ENCODE measurements around the gene RYR2. TPM values are rescaled to one million over a fixed set of nuclear protein-coding genes. Genes with fewer than 3 reads are reported as not detected.
A peak's percentile ranks its signal among the peaks of the same experiment; 100 is the strongest.

Gene RYR2
- total and polyA plus RNA-seq, 2 of the 8 experiments (the other 6 are each of a cell fraction or from before 2014, with no cell fraction given): 1.3 to 4.4 TPM

GRCh38 chr1:237091691-237092090 lies 49.7 kb downstream of the RYR2 start:
- no peaks in the 10 kb centered on the region for H3K36me3 ChIP-seq (ENCODE audit: control insufficient read depth in 2 of 4, insufficient read depth in 4 of 4, low read length in 3 of 4)
- no peak overlapping the region for H3K23ac ChIP-seq (ENCODE audit: insufficient read length)
- no peak overlapping the region for H2BK12ac ChIP-seq (ENCODE audit: low read depth, low read length)
- no peaks in the 10 kb centered on the region for H3K27me3 ChIP-seq (replicated peaks in 1 of 4; ENCODE audit: control insufficient read depth in 3 of 4, extremely low read depth in 1 of 4, insufficient read depth in 3 of 4, low read length in 3 of 4)
- no peaks in the 10 kb centered on the region; the same call in 1 of the 2 replicates for H3K79me1 ChIP-seq (ENCODE audit: low read depth, low read length)
- WGBS, 2 experiments (ENCODE audit: extremely low coverage in 1 of 2, insufficient coverage in 1 of 2, insufficient read length in 1 of 2, insufficient replicate concordance in 2 of 2, low coverage in 1 of 2, low lambda C conversion rate in 2 of 2, missing lambda C conversion rate in 1 of 2): 87% methylated on average over 3 of the region's 3 CpGs; no CpG with 5 or more reads in 1 of the 2 experiments
- H2BK5ac ChIP-seq (ENCODE audit: low read depth, low read length): no peak overlapping the region
- no peak overlapping the region for H3K9ac ChIP-seq (replicated peaks in 1 of 4; ENCODE audit: extremely low read depth in 1 of 4, low read depth in 3 of 4, low read length in 3 of 4)
- no peak overlapping the region for H3K4me2 ChIP-seq (ENCODE audit: insufficient read depth in 1 of 2, low read depth in 2 of 2, low read length in 2 of 2)
- H2BK120ac ChIP-seq (replicated peaks; ENCODE audit: low read depth, low read length): no peak overlapping the region
- FAIRE-seq (no peak), DNase-seq (ENCODE audit: low read depth in 1 of 2, low spot score in 2 of 2) (peak in 1 of 2 experiments; percentile 13)
- no peak overlapping the region for H4K8ac ChIP-seq (ENCODE audit: extremely low read depth, insufficient read depth, low read length)
- no peak overlapping the region for H3K4ac ChIP-seq (replicated peaks; ENCODE audit: insufficient read length, low read depth, low read length)
- H2BK20ac ChIP-seq (ENCODE audit: low read length): no peak overlapping the region
- peaks cover 0 to 4% (median under 1%) of the 10 kb centered on the region in 4 experiments; a peak in 3 of 7 replicates for H3K4me1 ChIP-seq (replicated peaks in 1 of 4; ENCODE audit: control insufficient read depth in 3 of 4, insufficient read depth in 4 of 4, low read length in 3 of 4)
- H4K91ac ChIP-seq (replicated peaks; ENCODE audit: insufficient read length, low read length): no peak overlapping the region
- H3K27ac ChIP-seq (ENCODE audit: low read depth, low read length): no peak overlapping the region
- no peaks in the 10 kb centered on the region for H3K23me2 ChIP-seq (ENCODE audit: low read depth, low read length)
- H4K20me1 ChIP-seq (replicated peaks in 1 of 2; ENCODE audit: control insufficient read depth in 1 of 2, insufficient read depth in 2 of 2, low read length in 2 of 2): no peaks in the 10 kb centered on the region
- H4K5ac ChIP-seq (ENCODE audit: insufficient read length, low read depth, low read length): no peak overlapping the region
- no peak overlapping the region for H3K56ac ChIP-seq (replicated peaks; ENCODE audit: insufficient read length, low read depth, low read length)
- H3K14ac ChIP-seq (ENCODE audit: insufficient read length): no peak overlapping the region
- no peak overlapping the region for H2AK5ac ChIP-seq (ENCODE audit: low read depth, low read length)
- POLR2A ChIA-PET (ENCODE audit: partially characterized antibody): interaction anchor here (0.9 to 1.4 kb wide), 2 partner anchors 8 to 50 kb away, joined by 3 read pairs; partner anchors contain the start of gene RYR2
- CTCF ChIA-PET (ENCODE audit: partially characterized antibody): interaction anchor here (0.7 to 1.0 kb wide), 4 partner anchors 8 to 29 kb away, joined by 3 read pairs; no protein-coding TSS in a partner anchor
- H3K79me2 ChIP-seq (ENCODE audit: control insufficient read depth in 1 of 2, insufficient read depth in 2 of 2, low read length in 2 of 2): peaks cover 0 to 22% of the 10 kb centered on the region in 2 experiments; a peak in 2 of 4 replicates
- H3K4me3 ChIP-seq (ENCODE audit: extremely low read depth in 1 of 4, insufficient read depth in 2 of 4, low read depth in 3 of 4, low read length in 4 of 4): no peak overlapping the region
- no peak overlapping the region for H2AFZ ChIP-seq (ENCODE audit: low read length)
- H2BK15ac ChIP-seq (ENCODE audit: low read length): no peak overlapping the region
- no peaks in the 10 kb centered on the region for H3K9me3 ChIP-seq (ENCODE audit: insufficient read depth in 2 of 2, low read depth in 1 of 2, low read length in 1 of 2)
- H3K18ac ChIP-seq (ENCODE audit: extremely low read depth, low read length): no peak overlapping the region
- TF ChIP-seq TEAD4 (IDR thresholded peaks at IDR 0.05; ENCODE audit: low read depth, low read length): no peak
- TF ChIP-seq SAP30 (IDR thresholded peaks at IDR 0.05; ENCODE audit: insufficient read depth, insufficient replicate concordance, low read length): no peak
- TF ChIP-seq ATF2 (IDR thresholded peaks at IDR 0.05; ENCODE audit: low read length): no peak
- TF ChIP-seq SP1 (IDR thresholded peaks at IDR 0.05; ENCODE audit: low read depth, low read length): no peak
- TF ChIP-seq TAF7 (optimal IDR thresholded peaks at IDR 0.05; ENCODE audit: borderline replicate concordance, low read depth, low read length): no peak
- no peak for TF ChIP-seq HDAC2 (IDR thresholded peaks at IDR 0.05; ENCODE audit: borderline replicate concordance in 1 of 2, low read depth in 2 of 2, low read length in 2 of 2)
- no peak for TF ChIP-seq SIRT6 (IDR thresholded peaks at IDR 0.05; ENCODE audit: low read length)
- no peak for TF ChIP-seq JUN (IDR thresholded peaks at IDR 0.05; ENCODE audit: low read depth, low read length)
- no peak for TF ChIP-seq BCL11A (IDR thresholded peaks at IDR 0.05; ENCODE audit: low read depth in 2 of 2, low read length in 2 of 2)
- TF ChIP-seq SUZ12 (IDR thresholded peaks at IDR 0.05; ENCODE audit: low read length): no peak
- TF ChIP-seq YY1 (IDR thresholded peaks at IDR 0.05; ENCODE audit: low read depth, low read length): no peak
- TF ChIP-seq GABPA (IDR thresholded peaks at IDR 0.05; ENCODE audit: borderline replicate concordance, insufficient read depth, low read length): no peak
